Ovary (tissue), 3 donors: ENCODE measurements around the gene MTLN.
"Not testable (repeated sequence)": the region's sequence is repeated elsewhere in the genome, so short reads cannot be mapped to it uniquely, and the experiment has no call there.

ENCODE experiments used
- EP300 ChIP-seq: sonication (generic); formaldehyde crosslinking; IDR thresholded peaks from one replicate; pipeline ENCODE4 v1.6.1; 2017; ENCODE audit warnings: antibody characterized with exemption
- TF ChIP-seq, protein P1 (sequence below), 3 donors: fragments of 450-650 bp in 2 of 3; fragments of 200-600 bp in 1 of 3; IDR thresholded peaks; one replicate each; pipeline versions ENCODE4 v1.5.1 to v1.8.0; 2016 to 2022; ENCODE audit warnings: antibody characterized with exemption in 3 of 3, mild to moderate bottlenecking in 1 of 3
- donor health status: DM: no; HTN: no; CAD: no.

DNA sequence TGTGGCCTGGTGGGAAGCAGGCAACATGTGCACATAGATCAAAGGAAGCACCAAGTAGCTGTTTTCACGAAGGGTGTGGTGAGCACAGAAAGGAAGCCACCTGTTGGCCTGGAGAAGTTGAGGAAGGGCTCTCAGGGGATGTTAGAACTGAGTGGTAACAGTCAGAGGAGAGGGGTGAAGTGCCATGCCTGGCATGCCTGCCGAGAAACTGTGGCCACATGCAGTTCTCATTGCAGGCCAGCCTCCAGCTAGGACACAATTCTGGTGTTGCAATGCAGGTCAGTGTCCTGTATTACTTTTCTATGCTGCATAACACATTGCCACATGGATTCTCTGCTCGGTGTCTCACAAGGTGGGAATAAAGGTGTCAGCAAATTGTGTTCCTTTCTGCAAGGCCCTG, 30.9 kb upstream of the MTLN start:
- TF ChIP-seq, protein P1, sequence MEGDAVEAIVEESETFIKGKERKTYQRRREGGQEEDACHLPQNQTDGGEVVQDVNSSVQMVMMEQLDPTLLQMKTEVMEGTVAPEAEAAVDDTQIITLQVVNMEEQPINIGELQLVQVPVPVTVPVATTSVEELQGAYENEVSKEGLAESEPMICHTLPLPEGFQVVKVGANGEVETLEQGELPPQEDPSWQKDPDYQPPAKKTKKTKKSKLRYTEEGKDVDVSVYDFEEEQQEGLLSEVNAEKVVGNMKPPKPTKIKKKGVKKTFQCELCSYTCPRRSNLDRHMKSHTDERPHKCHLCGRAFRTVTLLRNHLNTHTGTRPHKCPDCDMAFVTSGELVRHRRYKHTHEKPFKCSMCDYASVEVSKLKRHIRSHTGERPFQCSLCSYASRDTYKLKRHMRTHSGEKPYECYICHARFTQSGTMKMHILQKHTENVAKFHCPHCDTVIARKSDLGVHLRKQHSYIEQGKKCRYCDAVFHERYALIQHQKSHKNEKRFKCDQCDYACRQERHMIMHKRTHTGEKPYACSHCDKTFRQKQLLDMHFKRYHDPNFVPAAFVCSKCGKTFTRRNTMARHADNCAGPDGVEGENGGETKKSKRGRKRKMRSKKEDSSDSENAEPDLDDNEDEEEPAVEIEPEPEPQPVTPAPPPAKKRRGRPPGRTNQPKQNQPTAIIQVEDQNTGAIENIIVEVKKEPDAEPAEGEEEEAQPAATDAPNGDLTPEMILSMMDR (IDR thresholded peaks at IDR 0.05), result not testable (repeated sequence)
- TF ChIP-seq EP300, result not testable (repeated sequence)
